SU-DHL-6 (cell line): ENCODE measurements around the gene CD300H.

Experiments
- H2AFZ ChIP-seq: fragments of 200-600 bp; sonication (generic); 2 replicates; pipeline ENCODE4 v1.6.1; 2014; ENCODE audit warnings: low read depth, mild to moderate bottlenecking, moderate library complexity, mixed read lengths, antibody characterized with exemption, low read length; ENCODE audit not compliant: severe bottlenecking
- H3F3A ChIP-seq: fragments of 200-600 bp; shearing (Covaris generic); 2 replicates; pipeline ENCODE4 v1.6.0; 2016; ENCODE audit warnings: antibody characterized with exemption, mild to moderate bottlenecking; ENCODE audit not compliant: insufficient read depth
- H3K27ac ChIP-seq: fragments of 200-600 bp; sonication (generic); 2 replicates; pipeline ENCODE4 v1.5.1; 2016; ENCODE audit warnings: low read depth, mild to moderate bottlenecking, low read length, moderate library complexity, mixed read lengths
- H3K27me3 ChIP-seq: fragments of 200-600 bp; sonication (generic), shearing (Covaris generic); 2 replicates; pipeline ENCODE4 v1.6.0; 2014; ENCODE audit warnings: mild to moderate bottlenecking, low read length
- H3K36me3 ChIP-seq: fragments of 200-600 bp; sonication (generic); 2 replicates; pipeline ENCODE4 v1.6.1; 2014; ENCODE audit warnings: mild to moderate bottlenecking, low read length, mixed read lengths
- H3K4me2 ChIP-seq: fragments of 300-600, 200-600 bp; shearing (Covaris generic), sonication (generic); 2 replicates; pipeline ENCODE4 v1.6.0; 2014; ENCODE audit warnings: low read length, low read depth, mild to moderate bottlenecking; ENCODE audit not compliant: poor library complexity, severe bottlenecking
- H3K4me3 ChIP-seq: fragments of 200-600 bp; sonication (generic); 2 replicates; pipeline ENCODE4 v1.5.1; 2014; ENCODE audit warnings: antibody characterized with exemption, low read length, mild to moderate bottlenecking, mixed read lengths; ENCODE audit not compliant: insufficient read depth, poor library complexity, severe bottlenecking
- H3K79me2 ChIP-seq: fragments of 200-600 bp; sonication (generic); 2 replicates; pipeline ENCODE4 v1.6.1; 2014; ENCODE audit warnings: mild to moderate bottlenecking, low read length, moderate library complexity; ENCODE audit not compliant: insufficient read depth
- H3K9ac ChIP-seq: fragments of 200-600 bp; sonication (generic); 2 replicates; pipeline ENCODE4 v1.7.0; 2014; ENCODE audit warnings: mild to moderate bottlenecking, low read length
- H3K9me2 ChIP-seq: fragments of 200-600 bp; sonication (generic); replicated peaks from 2 replicates; pipeline ENCODE4 v1.6.1; 2014; ENCODE audit warnings: low read length; ENCODE audit not compliant: insufficient read depth
- H3K9me3 ChIP-seq: fragments of 200-600 bp; sonication (generic); 2 replicates; pipeline ENCODE4 v1.6.1; 2014; ENCODE audit warnings: low read length, mixed read lengths; ENCODE audit not compliant: insufficient read depth
- H4K20me1 ChIP-seq: fragments of 200-600 bp; sonication (generic); 2 replicates; pipeline ENCODE4 v1.6.1; 2014; ENCODE audit warnings: low read depth, mild to moderate bottlenecking, antibody characterized with exemption, low read length, moderate library complexity, mixed read lengths
- CTCF ChIP-seq: fragments of 200-600 bp; sonication (generic); IDR thresholded peaks from one replicate; pipeline ENCODE4 v1.5.1; 2017; ENCODE audit warnings: antibody characterized with exemption, mild to moderate bottlenecking, low read length, moderate library complexity; ENCODE audit not compliant: insufficient read depth, poor library complexity, severe bottlenecking
- EZH2phosphoT487 ChIP-seq: fragments of 200-600 bp; sonication (generic), shearing (Covaris generic); conservative IDR thresholded peaks from 2 replicates; pipeline ENCODE4 v1.6.1; 2018; ENCODE audit warnings: mild to moderate bottlenecking, antibody characterized with exemption, low read length, moderate library complexity, mixed read lengths

CD300H gene

GRCh38 chr17:74605361-74605760, 38.1 kb upstream of the CD300H start:
- H3K9ac ChIP-seq, result no peak overlapping the region
- H3K9me2 ChIP-seq, result no peaks in the 10 kb centered on the region
- no peaks in the 10 kb centered on the region for H3K79me2 ChIP-seq
- no peak overlapping the region for H2AFZ ChIP-seq
- TF ChIP-seq CTCF, result no peak
- no peak for TF ChIP-seq EZH2phosphoT487
- no peak overlapping the region for H3K4me2 ChIP-seq
- no peaks in the 10 kb centered on the region for H3K27me3 ChIP-seq
- no peaks in the 10 kb centered on the region for H3F3A ChIP-seq
- no peaks in the 10 kb centered on the region for H4K20me1 ChIP-seq
- H3K9me3 ChIP-seq, result no peaks in the 10 kb centered on the region
- no peak overlapping the region for H3K4me3 ChIP-seq
- H3K27ac ChIP-seq, result no peak overlapping the region
- no peaks in the 10 kb centered on the region for H3K36me3 ChIP-seq

DNA sequence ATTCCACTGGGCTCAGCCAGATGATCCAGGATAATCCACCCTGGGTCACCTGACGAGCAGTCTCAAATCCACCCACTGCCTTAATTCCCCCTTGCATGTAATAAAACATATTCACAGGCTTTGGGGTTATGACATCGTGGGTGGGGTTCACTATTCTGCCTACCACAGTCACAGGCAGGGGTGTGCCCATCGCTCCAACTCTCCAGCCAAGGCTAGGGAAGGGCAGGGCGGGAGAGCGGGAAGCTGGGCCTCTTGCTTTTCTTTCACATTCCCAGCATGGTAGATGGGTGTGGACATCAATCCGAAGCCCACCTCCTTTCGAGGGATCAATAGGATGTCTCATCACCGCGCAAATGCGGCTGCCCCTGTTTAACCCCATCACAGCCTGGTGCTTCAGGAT, 37.5 kb upstream of the CD300H start:
- no peak for TF ChIP-seq EZH2phosphoT487
- TF ChIP-seq CTCF, result no peak
- H3F3A ChIP-seq, result no peaks in the 10 kb centered on the region
- no peaks in the 10 kb centered on the region for H3K79me2 ChIP-seq
- H3K36me3 ChIP-seq, result no peaks in the 10 kb centered on the region
- H3K4me2 ChIP-seq, result no peak overlapping the region
- H4K20me1 ChIP-seq, result no peaks in the 10 kb centered on the region
- H3K27ac ChIP-seq, result no peak overlapping the region
- no peak overlapping the region for H3K9ac ChIP-seq
- H3K9me3 ChIP-seq, result no peaks in the 10 kb centered on the region
- H3K4me3 ChIP-seq, result no peak overlapping the region
- no peaks in the 10 kb centered on the region for H3K9me2 ChIP-seq
- no peaks in the 10 kb centered on the region for H3K27me3 ChIP-seq
- H2AFZ ChIP-seq, result no peak overlapping the region

DNA sequence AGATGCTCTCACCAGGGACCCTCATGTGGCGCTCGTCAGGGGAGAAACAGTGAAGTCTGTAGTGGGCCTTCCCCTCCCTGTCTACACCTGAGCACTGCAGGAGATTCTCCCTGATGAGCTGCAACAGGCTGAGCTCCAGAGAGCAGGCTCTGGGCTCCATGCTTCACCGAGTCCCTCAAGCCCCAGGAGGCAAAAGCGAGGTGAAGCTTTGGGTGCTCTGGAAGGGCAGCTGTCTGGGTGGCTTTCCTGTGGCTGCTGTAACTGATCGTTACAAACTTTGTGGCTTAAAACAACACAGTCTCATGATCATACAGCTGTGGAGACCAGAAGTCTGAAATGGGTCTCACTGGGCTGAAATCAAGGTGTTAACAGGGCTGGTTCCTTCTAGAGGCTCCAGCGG, 36.9 kb upstream of the CD300H start:
- Histone ChIP-seq H3K79me2 (no peaks in the 10 kb centered on the region), H3K4me3 (no peak overlapping the region), H2AFZ (no peak overlapping the region), H3K9me2 (no peaks in the 10 kb centered on the region), H3K9ac (no peak overlapping the region), H3K9me3 (no peaks in the 10 kb centered on the region), H3K27me3 (no peaks in the 10 kb centered on the region), H3K4me2 (no peak overlapping the region), H3K27ac (no peak overlapping the region), H4K20me1 (no peaks in the 10 kb centered on the region), H3K36me3 (no peaks in the 10 kb centered on the region), H3F3A (no peaks in the 10 kb centered on the region)
- TF ChIP-seq EZH2phosphoT487, result no peak
- no peak for TF ChIP-seq CTCF

GRCh38 chr17:74603746-74604145, 36.4 kb upstream of the CD300H start:
- no peaks in the 10 kb centered on the region for H3F3A ChIP-seq
- no peaks in the 10 kb centered on the region for H3K9me2 ChIP-seq
- H3K4me2 ChIP-seq, result no peak overlapping the region
- H3K9ac ChIP-seq, result no peak overlapping the region
- H3K27me3 ChIP-seq, result no peaks in the 10 kb centered on the region
- H3K27ac ChIP-seq, result no peak overlapping the region
- no peaks in the 10 kb centered on the region for H3K9me3 ChIP-seq
- H2AFZ ChIP-seq, result no peak overlapping the region
- H3K4me3 ChIP-seq, result no peak overlapping the region
- TF ChIP-seq CTCF (no peak), EZH2phosphoT487 (no peak)
- H3K36me3 ChIP-seq, result no peaks in the 10 kb centered on the region
- H3K79me2 ChIP-seq, result no peaks in the 10 kb centered on the region
- H4K20me1 ChIP-seq, result no peaks in the 10 kb centered on the region
